ENCODE data around the gene LPCAT1.
"Not testable (repeated sequence)": the region's sequence is repeated elsewhere in the genome, so short reads cannot be mapped to it uniquely, and the experiment has no call there.

Gene LPCAT1

GRCh38 chr5:1507457-1507856, 16.3 kb downstream of the LPCAT1 start:
- Histone ChIP-seq H3K9me3 (ENCODE audit: control insufficient read depth, low read length) (no peaks in the 10 kb centered on the region), H3K36me3 (ENCODE audit: control insufficient read depth, insufficient read depth, low read length) (no peaks in the 10 kb centered on the region), H3K27me3 (ENCODE audit: control insufficient read depth, insufficient read depth, low read length) (no peaks in the 10 kb centered on the region), H3K4me3 (ENCODE audit: low read length) (no peak overlapping the region), H3K4me1 (ENCODE audit: control insufficient read depth, insufficient read depth, low read length) (peaks cover 12% of the 10 kb centered on the region), H3K9ac (ENCODE audit: low read length) (no peak overlapping the region)

DNA sequence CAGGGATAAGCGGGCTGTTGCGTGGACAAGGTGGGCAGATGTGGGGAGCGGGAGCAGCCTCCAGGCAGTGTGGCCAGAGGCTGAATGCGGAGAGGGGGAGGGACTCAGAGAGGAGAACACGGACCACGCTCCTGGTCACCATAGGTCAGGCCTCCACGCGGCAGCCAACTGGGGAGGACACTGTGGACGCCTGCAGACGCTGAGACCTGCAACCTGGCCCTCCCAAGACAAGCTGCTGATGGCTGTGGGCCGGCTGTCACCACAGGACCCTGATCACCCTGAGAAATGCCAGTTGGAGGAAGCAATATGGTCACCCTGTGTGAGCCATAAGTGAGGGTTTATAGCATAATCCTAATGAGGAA, 16.8 kb downstream of the LPCAT1 start:
- H3K36me3 ChIP-seq (ENCODE audit: control insufficient read depth, insufficient read depth, low read length): no peaks in the 10 kb centered on the region
- no peak overlapping the region for H3K4me3 ChIP-seq (ENCODE audit: low read length)
- no peak overlapping the region for H3K9ac ChIP-seq (ENCODE audit: low read length)
- no peaks in the 10 kb centered on the region for H3K9me3 ChIP-seq (ENCODE audit: control insufficient read depth, low read length)
- peaks cover 12% of the 10 kb centered on the region for H3K4me1 ChIP-seq (ENCODE audit: control insufficient read depth, insufficient read depth, low read length)
- no peaks in the 10 kb centered on the region for H3K27me3 ChIP-seq (ENCODE audit: control insufficient read depth, insufficient read depth, low read length)

- no peaks in the 10 kb centered on the region for H3K36me3 ChIP-seq (ENCODE audit: control insufficient read depth, insufficient read depth, low read length)
- H3K4me3 ChIP-seq (ENCODE audit: low read length): no peak overlapping the region
- no peaks in the 10 kb centered on the region for H3K27me3 ChIP-seq (ENCODE audit: control insufficient read depth, insufficient read depth, low read length)
- no peak overlapping the region for H3K9ac ChIP-seq (ENCODE audit: low read length)
- no peaks in the 10 kb centered on the region for H3K9me3 ChIP-seq (ENCODE audit: control insufficient read depth, low read length)
- peaks cover 12% of the 10 kb centered on the region for H3K4me1 ChIP-seq (ENCODE audit: control insufficient read depth, insufficient read depth, low read length)
Observed at GRCh38 chr5:1506242-1507013, 17.3 kb downstream of the LPCAT1 start.

DNA sequence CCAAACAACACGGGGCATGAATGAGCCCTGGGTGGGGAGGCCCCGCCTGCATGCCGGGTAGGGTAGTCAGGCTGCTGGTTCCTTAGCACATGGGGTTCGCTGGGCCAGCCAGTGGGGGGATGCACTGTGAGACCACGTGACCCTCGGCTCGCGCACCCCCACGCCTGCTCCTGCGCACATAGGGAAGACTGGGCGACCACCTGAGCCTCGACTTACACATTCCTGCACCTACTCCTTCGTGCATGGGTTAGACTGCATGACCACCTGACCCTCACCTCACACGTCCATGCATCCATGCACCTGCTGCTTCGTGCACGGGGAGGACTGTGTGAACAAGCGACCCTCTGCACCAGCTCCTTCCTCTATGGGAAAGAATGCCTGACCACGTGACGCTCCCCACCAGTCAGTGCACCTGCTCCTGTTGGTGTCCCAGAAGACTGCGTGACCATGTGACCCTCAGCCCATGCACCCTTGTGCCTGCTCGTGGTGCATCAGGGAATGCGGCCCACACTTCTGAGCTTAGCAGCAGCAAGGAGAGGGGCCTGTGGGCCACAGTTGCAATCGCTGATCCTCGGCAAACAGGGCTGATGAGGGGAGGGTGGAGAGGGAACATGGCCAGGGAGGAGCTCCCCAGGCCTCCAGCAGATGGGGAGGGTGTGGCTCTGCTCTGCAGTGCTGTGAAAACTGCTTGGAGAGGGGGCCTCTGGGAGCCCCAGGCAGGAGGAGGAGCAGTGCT, 18.1 kb downstream of the LPCAT1 start:
- Histone ChIP-seq H3K4me3 (ENCODE audit: low read length) (no peak overlapping the region), H3K27me3 (ENCODE audit: control insufficient read depth, insufficient read depth, low read length) (no peaks in the 10 kb centered on the region), H3K36me3 (ENCODE audit: control insufficient read depth, insufficient read depth, low read length) (no peaks in the 10 kb centered on the region), H3K9ac (ENCODE audit: low read length) (no peak overlapping the region), H3K4me1 (ENCODE audit: control insufficient read depth, insufficient read depth, low read length) (peaks cover 17% of the 10 kb centered on the region), H3K9me3 (ENCODE audit: control insufficient read depth, low read length) (no peaks in the 10 kb centered on the region)

- not testable (repeated sequence) for H3K36me3 ChIP-seq (ENCODE audit: control insufficient read depth, insufficient read depth, low read length); H3K9ac ChIP-seq (ENCODE audit: low read length); H3K27me3 ChIP-seq (ENCODE audit: control insufficient read depth, insufficient read depth, low read length); H3K4me3 ChIP-seq (ENCODE audit: low read length); H3K9me3 ChIP-seq (ENCODE audit: control insufficient read depth, low read length)
- peaks cover 23% of the 10 kb centered on the region for H3K4me1 ChIP-seq (ENCODE audit: control insufficient read depth, insufficient read depth, low read length)
Observed at GRCh38 chr5:1505089-1505488, 18.7 kb downstream of the LPCAT1 start.

DNA sequence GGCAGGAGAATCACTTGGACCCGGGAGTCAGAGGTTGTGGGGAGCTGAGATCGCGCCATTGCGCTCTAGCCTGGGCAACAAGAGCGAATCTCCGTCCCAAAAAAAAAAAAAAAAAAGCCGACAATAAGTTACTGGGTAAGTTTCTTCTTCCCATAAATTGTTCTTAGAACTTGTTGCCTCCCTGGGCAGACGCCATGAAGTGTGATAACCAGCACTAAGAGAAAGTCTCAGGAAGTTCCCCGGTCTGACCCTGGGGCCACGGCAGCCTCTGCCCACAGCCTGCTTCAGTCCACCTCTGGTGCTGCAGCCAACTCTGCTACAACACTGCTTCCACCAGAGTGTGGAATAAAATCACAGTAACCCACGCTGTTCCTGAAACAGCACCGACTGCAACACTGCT, 19.1 kb downstream of the LPCAT1 start:
- Histone ChIP-seq H3K9ac (ENCODE audit: low read length) (no peak overlapping the region), H3K4me1 (ENCODE audit: control insufficient read depth, insufficient read depth, low read length) (peaks cover 25% of the 10 kb centered on the region), H3K36me3 (ENCODE audit: control insufficient read depth, insufficient read depth, low read length) (no peaks in the 10 kb centered on the region), H3K9me3 (ENCODE audit: control insufficient read depth, low read length) (no peaks in the 10 kb centered on the region), H3K27me3 (ENCODE audit: control insufficient read depth, insufficient read depth, low read length) (no peaks in the 10 kb centered on the region), H3K4me3 (ENCODE audit: low read length) (no peak overlapping the region)

GRCh38 chr5:1504069-1504595, 19.6 kb downstream of the LPCAT1 start:
- Histone ChIP-seq H3K27me3 (ENCODE audit: control insufficient read depth, insufficient read depth, low read length) (no peaks in the 10 kb centered on the region), H3K4me3 (ENCODE audit: low read length) (no peak overlapping the region), H3K9ac (ENCODE audit: low read length) (no peak overlapping the region), H3K36me3 (ENCODE audit: control insufficient read depth, insufficient read depth, low read length) (no peaks in the 10 kb centered on the region), H3K9me3 (ENCODE audit: control insufficient read depth, low read length) (no peaks in the 10 kb centered on the region), H3K4me1 (ENCODE audit: control insufficient read depth, insufficient read depth, low read length) (peaks cover 25% of the 10 kb centered on the region)

- Histone ChIP-seq H3K9ac (ENCODE audit: low read length) (no peak overlapping the region), H3K4me3 (ENCODE audit: low read length) (no peak overlapping the region), H3K36me3 (ENCODE audit: control insufficient read depth, insufficient read depth, low read length) (no peaks in the 10 kb centered on the region), H3K4me1 (ENCODE audit: control insufficient read depth, insufficient read depth, low read length) (peaks cover 25% of the 10 kb centered on the region), H3K9me3 (ENCODE audit: control insufficient read depth, low read length) (no peaks in the 10 kb centered on the region), H3K27me3 (ENCODE audit: control insufficient read depth, insufficient read depth, low read length) (no peaks in the 10 kb centered on the region)
Observed at GRCh38 chr5:1503241-1504068, 20.3 kb downstream of the LPCAT1 start.

DNA sequence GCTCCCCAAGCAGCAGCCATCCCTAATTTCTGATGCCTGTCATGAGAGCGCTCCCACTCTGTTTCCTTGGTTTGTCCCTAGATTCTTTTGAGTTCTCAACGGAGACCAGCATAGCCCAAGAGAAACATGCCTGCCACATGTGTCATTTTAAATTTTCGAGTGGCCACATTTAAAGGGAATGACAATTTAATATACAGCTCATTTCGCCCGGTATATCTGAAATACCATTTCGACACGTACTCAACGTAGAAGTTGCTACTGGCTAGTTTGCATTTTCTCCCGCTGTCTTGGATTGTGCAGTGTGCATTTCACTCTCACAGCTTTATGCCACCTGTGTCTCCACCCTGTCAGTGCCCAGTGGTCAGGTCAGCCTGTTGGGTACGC, 21.0 kb downstream of the LPCAT1 start:
- Histone ChIP-seq H3K9ac (ENCODE audit: low read length) (no peak overlapping the region), H3K4me3 (ENCODE audit: low read length) (no peak overlapping the region), H3K4me1 (ENCODE audit: control insufficient read depth, insufficient read depth, low read length) (peaks cover 25% of the 10 kb centered on the region), H3K36me3 (ENCODE audit: control insufficient read depth, insufficient read depth, low read length) (no peaks in the 10 kb centered on the region), H3K27me3 (ENCODE audit: control insufficient read depth, insufficient read depth, low read length) (no peaks in the 10 kb centered on the region), H3K9me3 (ENCODE audit: control insufficient read depth, low read length) (no peaks in the 10 kb centered on the region)

- no peaks in the 10 kb centered on the region for H3K36me3 ChIP-seq (ENCODE audit: control insufficient read depth, insufficient read depth, low read length)
- H3K4me1 ChIP-seq (ENCODE audit: control insufficient read depth, insufficient read depth, low read length): peaks cover 25% of the 10 kb centered on the region
- no peak overlapping the region for H3K4me3 ChIP-seq (ENCODE audit: low read length)
- H3K27me3 ChIP-seq (ENCODE audit: control insufficient read depth, insufficient read depth, low read length): no peaks in the 10 kb centered on the region
- no peak overlapping the region for H3K9ac ChIP-seq (ENCODE audit: low read length)
- H3K9me3 ChIP-seq (ENCODE audit: control insufficient read depth, low read length): no peaks in the 10 kb centered on the region
Observed at GRCh38 chr5:1502046-1502736, 21.6 kb downstream of the LPCAT1 start.

DNA sequence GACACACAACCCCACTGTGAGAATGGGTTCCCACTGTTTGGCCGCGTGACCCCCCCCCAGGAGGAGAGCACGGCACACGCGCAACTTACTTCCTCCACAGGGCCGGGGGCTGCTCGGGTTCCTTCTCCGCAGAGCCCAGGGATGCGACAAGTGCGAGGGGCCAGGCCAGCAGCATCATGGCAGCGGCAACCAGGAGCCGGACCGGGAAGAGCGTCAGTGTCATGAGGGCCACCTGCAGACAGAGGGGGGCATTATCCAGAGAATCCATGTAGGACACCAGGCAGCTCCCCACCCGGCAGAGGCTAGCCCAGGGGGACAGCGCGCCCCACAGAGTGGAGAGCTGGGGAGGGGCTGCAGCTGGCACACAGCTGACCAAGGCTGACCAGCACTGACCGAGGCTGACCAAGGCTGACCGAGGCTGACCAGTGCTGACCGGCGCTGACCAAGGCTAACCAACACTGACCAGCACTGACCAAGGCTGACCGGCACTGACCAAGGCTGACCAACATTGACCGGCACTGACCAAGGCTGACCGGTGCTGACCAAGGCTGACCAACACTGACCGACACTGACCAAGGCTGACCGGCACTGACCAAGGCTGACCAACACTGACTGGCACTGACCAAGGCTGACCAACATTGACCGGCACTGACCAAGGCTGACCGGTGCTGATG, 22.3 kb downstream of the LPCAT1 start:
- no peaks in the 10 kb centered on the region for H3K36me3 ChIP-seq (ENCODE audit: control insufficient read depth, insufficient read depth, low read length)
- H3K4me1 ChIP-seq (ENCODE audit: control insufficient read depth, insufficient read depth, low read length): peaks cover 25% of the 10 kb centered on the region
- no peak overlapping the region for H3K9ac ChIP-seq (ENCODE audit: low read length)
- no peak overlapping the region for H3K4me3 ChIP-seq (ENCODE audit: low read length)
- no peaks in the 10 kb centered on the region for H3K9me3 ChIP-seq (ENCODE audit: control insufficient read depth, low read length)
- no peaks in the 10 kb centered on the region for H3K27me3 ChIP-seq (ENCODE audit: control insufficient read depth, insufficient read depth, low read length)
